ENCODE measurements around the gene SPTLC2. TPM values are rescaled to one million over a fixed set of nuclear protein-coding genes. Genes with fewer than 3 reads are reported as not detected.
A peak's percentile ranks its signal among the peaks of the same experiment; 100 is the strongest.

Gene SPTLC2
- total and polyA plus RNA-seq, 4 donors: 8.1 to 48.6 (median 27.6) TPM

DNA sequence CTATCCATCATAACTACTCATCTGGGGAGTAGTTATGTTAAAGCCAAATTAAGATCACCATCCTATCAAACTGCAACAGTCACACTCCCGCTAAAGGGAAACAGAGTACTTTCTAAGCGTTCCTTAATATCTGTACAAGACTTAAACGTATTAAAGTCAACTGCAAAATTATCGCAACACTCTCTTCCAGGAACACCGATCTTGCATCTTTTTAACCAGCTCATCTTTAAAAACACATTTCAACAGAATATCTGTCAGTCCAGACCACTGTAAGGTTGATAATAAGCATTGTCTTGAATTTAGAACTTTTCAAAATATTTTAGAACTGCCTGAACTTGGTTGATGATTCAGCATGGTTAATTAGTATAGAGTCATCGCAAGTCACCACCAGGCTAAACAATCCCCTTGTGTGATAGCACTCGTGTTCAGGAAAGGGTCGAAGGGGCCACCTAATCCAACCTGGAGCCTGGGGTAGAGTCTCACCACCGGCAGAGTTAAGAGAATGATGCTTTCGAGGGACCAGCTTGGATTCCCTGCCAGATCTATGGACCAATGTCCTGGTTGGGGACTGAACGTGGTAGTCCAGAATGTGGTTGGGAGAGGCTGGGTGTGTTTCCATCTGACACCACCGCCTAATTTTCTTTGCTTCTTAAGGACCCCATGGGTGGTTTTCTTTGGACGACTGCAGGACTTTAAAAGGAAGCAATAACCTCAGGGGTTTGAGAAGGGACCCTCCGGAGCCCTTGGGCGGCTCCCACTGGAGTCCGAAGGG is 890 bp downstream of the SPTLC2 start:
- ATAC-seq (ENCODE audit: insufficient read depth, low FRiP score) (no peak), DNase-seq (peak in 2 of 3 donors; percentile 21 to 30)
- Histone ChIP-seq H3K27me3 (ENCODE audit: control insufficient read depth in 3 of 3, insufficient read depth in 3 of 3, low read length in 2 of 3) (no peaks in the 10 kb centered on the region), H3K4me3 (peak overlapping the region; percentile 97), H3K4me1 (ENCODE audit: control insufficient read depth in 5 of 5, insufficient read depth in 5 of 5, low read length in 5 of 5) (peaks cover 0 to 7% (median 7%) of the 10 kb centered on the region in 5 donors), H3K9ac (ENCODE audit: insufficient read depth in 1 of 2, low read length in 2 of 2) (peak overlapping the region; percentile 69 to 86), H3K9me3 (ENCODE audit: control insufficient read depth in 4 of 4, insufficient read depth in 3 of 4, low read length in 3 of 4) (no peaks in the 10 kb centered on the region), H3K27ac (ENCODE audit: low read depth in 1 of 2, low read length in 1 of 2) (peak overlapping the region; percentile 86 to 90), H3K36me3 (ENCODE audit: control insufficient read depth in 4 of 4, insufficient read depth in 4 of 4, low read length in 4 of 4) (no peaks in the 10 kb centered on the region)
- 1 to 4% methylated on average over 16 of the region's 16 CpGs for WGBS, 2 donors
- TF ChIP-seq CTCF (IDR thresholded peaks at IDR 0.05; ENCODE audit: control extremely low read depth, extremely low read depth): no peak

GRCh38 chr14:77613201-77613600 is 3.2 kb downstream of the SPTLC2 start:
- H3K27ac ChIP-seq (ENCODE audit: low read depth in 1 of 2, low read length in 1 of 2): no peak overlapping the region
- 8 to 27% methylated on average over 1 of the region's 1 CpG for WGBS, 2 donors
- no peak for DNase-seq

DNA sequence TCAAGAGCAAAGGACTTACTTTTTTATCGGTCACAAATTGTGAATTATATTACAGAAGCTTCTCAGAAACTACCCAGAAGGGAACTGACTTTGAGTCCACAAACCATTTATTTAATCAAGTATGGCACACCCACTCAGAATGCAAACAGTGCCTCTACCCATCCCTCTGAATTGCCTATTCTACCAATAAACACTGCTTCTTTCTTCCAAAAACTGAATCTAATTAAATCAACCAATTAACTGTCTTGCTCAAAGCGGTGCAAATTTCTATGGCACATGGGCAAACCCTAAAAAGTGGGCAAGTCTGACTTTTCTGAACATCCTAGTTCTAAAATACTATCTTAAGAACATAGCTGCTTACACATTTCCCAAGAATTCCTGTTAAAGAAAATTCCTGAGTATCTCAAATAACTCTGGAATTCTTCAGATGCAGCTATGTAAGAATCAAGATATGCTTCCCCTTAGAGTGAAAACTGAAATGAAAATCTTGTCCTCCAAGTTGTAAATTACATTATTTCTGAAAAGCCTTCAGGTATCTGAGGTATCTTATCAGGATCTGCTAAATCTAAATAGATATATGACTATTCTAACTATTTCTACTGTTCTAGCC is 4.3 kb downstream of the SPTLC2 start:
- Histone ChIP-seq H3K36me3 (ENCODE audit: control insufficient read depth in 4 of 4, insufficient read depth in 4 of 4, low read length in 4 of 4) (no peaks in the 10 kb centered on the region), H3K9me3 (ENCODE audit: control insufficient read depth in 4 of 4, insufficient read depth in 3 of 4, low read length in 3 of 4) (no peaks in the 10 kb centered on the region), H3K9ac (ENCODE audit: insufficient read depth in 1 of 2, low read length in 2 of 2) (no peak overlapping the region), H3K27me3 (ENCODE audit: control insufficient read depth in 3 of 3, insufficient read depth in 3 of 3, low read length in 2 of 3) (no peaks in the 10 kb centered on the region), H3K4me3 (no peak overlapping the region), H3K4me1 (ENCODE audit: control insufficient read depth in 5 of 5, insufficient read depth in 5 of 5, low read length in 5 of 5) (peaks cover 0 to 7% (median 7%) of the 10 kb centered on the region in 5 donors), H3K27ac (ENCODE audit: low read depth in 1 of 2, low read length in 1 of 2) (no peak overlapping the region)
- TF ChIP-seq CTCF (IDR thresholded peaks at IDR 0.05; ENCODE audit: control extremely low read depth, extremely low read depth): no peak
- 87 to 91% methylated on average over 2 of the region's 2 CpGs for WGBS, 2 donors
- ATAC-seq (ENCODE audit: insufficient read depth, low FRiP score) (no peak), DNase-seq (no peak)

More at GRCh38 chr14:77613201-77613600, 3.2 kb downstream of the SPTLC2 start:
- TF ChIP-seq CTCF (IDR thresholded peaks at IDR 0.05; ENCODE audit: control extremely low read depth, extremely low read depth): no peak
- Histone ChIP-seq H3K4me3 (no peak overlapping the region), H3K9ac (ENCODE audit: insufficient read depth in 1 of 2, low read length in 2 of 2) (no peak overlapping the region), H3K36me3 (ENCODE audit: control insufficient read depth in 4 of 4, insufficient read depth in 4 of 4, low read length in 4 of 4) (no peaks in the 10 kb centered on the region), H3K4me1 (ENCODE audit: control insufficient read depth in 5 of 5, insufficient read depth in 5 of 5, low read length in 5 of 5) (peaks cover 0 to 7% (median 7%) of the 10 kb centered on the region in 5 donors), H3K27me3 (ENCODE audit: control insufficient read depth in 3 of 3, insufficient read depth in 3 of 3, low read length in 2 of 3) (no peaks in the 10 kb centered on the region), H3K9me3 (ENCODE audit: control insufficient read depth in 4 of 4, insufficient read depth in 3 of 4, low read length in 3 of 4) (no peaks in the 10 kb centered on the region)
- ATAC-seq (ENCODE audit: insufficient read depth, low FRiP score): no peak

Data from lung (tissue), 12 donors.